H1 (cell line): Measurements from ENCODE around the gene FBN1. TPM values are rescaled to one million over a fixed set of nuclear protein-coding genes. Genes with fewer than 3 reads are reported as not detected.

Experiments used
- CTCF ChIA-PET: fragments of 300-600 bp; sonication (Branson Sonifier 250); formaldehyde crosslinking; loops from one replicate; lab custom pipeline; 2021; ENCODE audit not compliant: partially characterized antibody; lab: Charles Lee
- POLR2A ChIA-PET: fragments of 300-600 bp; sonication (Branson Sonifier 250); formaldehyde crosslinking; loops from one replicate; lab custom pipeline; 2021; ENCODE audit warnings: inconsistent platforms; ENCODE audit not compliant: partially characterized antibody; lab: Charles Lee
- DNase-seq, 2 experiments: peaks; one replicate each; pipeline versions ENCODE4 v3.0.0 to v3.0.0-alpha.2; 2010 to 2022; ENCODE audit warnings: low spot score in 2 of 2, low read depth in 1 of 2, mixed read lengths in 1 of 2
- FAIRE-seq: peaks from 2 replicates; lab custom pipeline; 2011; peaks lifted over from hg19 to GRCh38; lab: Jason Lieb, UNC
- H2AFZ ChIP-seq: 2 replicates; pipeline ENCODE4 v1.8.1; 2012; ENCODE audit warnings: low read length, inconsistent platforms
- H2AK5ac ChIP-seq: 2 replicates; pipeline ENCODE4 v1.6.1; 2013; ENCODE audit warnings: low read depth, low read length
- H2BK120ac ChIP-seq: replicated peaks from 2 replicates; pipeline ENCODE3; 2013; ENCODE audit warnings: low read depth, low read length, inconsistent platforms
- H2BK12ac ChIP-seq: 2 replicates; pipeline ENCODE4 v1.6.1; 2013; ENCODE audit warnings: low read depth, low read length
- H2BK15ac ChIP-seq: 2 replicates; pipeline ENCODE4 v1.6.1; 2013; ENCODE audit warnings: low read length
- H2BK20ac ChIP-seq: 2 replicates; pipeline ENCODE4 v1.6.1; 2013; ENCODE audit warnings: low read length
- H2BK5ac ChIP-seq: 2 replicates; pipeline ENCODE4 v1.6.1; 2013; ENCODE audit warnings: low read depth, low read length
- H3K14ac ChIP-seq: 2 replicates; pipeline ENCODE4 v1.6.1; 2013; ENCODE audit warnings: inconsistent platforms; ENCODE audit not compliant: insufficient read length
- H3K18ac ChIP-seq: 2 replicates; pipeline ENCODE4 v1.6.1; 2013; ENCODE audit warnings: low read length; ENCODE audit errors: extremely low read depth
- H3K23ac ChIP-seq: 2 replicates; pipeline ENCODE4 v1.6.1; 2013; ENCODE audit warnings: inconsistent platforms; ENCODE audit not compliant: insufficient read length
- H3K23me2 ChIP-seq: 2 replicates; pipeline ENCODE4 v1.6.1; 2013; ENCODE audit warnings: low read depth, low read length
- H3K27ac ChIP-seq: 2 replicates; pipeline ENCODE4 v1.6.1; 2011; ENCODE audit warnings: low read depth, low read length, inconsistent platforms
- H3K27me3 ChIP-seq, 4 experiments: replicated peaks in 1 of 4; 1 replicate in 1 of 4; 2 replicates in 3 of 4; pipeline versions ENCODE4 v1.6.1 to v1.8.1; 2011 to 2013; ENCODE audit warnings: low read length in 3 of 4, mild to moderate bottlenecking in 3 of 4, inconsistent platforms in 2 of 4, mixed read lengths in 2 of 4, moderate library complexity in 1 of 4; ENCODE audit not compliant: control insufficient read depth in 3 of 4, insufficient read depth in 3 of 4; ENCODE audit errors: extremely low read depth in 1 of 4
- H3K36me3 ChIP-seq, 4 experiments: 2 replicates each; pipeline versions ENCODE4 v1.6.1 to v1.8.1; 2011 to 2013; ENCODE audit warnings: mild to moderate bottlenecking in 4 of 4, low read length in 3 of 4, moderate library complexity in 2 of 4, control low read depth in 1 of 4, inconsistent platforms in 1 of 4; ENCODE audit not compliant: insufficient read depth in 4 of 4, control insufficient read depth in 2 of 4
- H3K4ac ChIP-seq: replicated peaks from 2 replicates; pipeline ENCODE3; 2013; ENCODE audit warnings: low read length, low read depth, mixed read lengths, inconsistent platforms; ENCODE audit not compliant: insufficient read length
- H3K4me1 ChIP-seq, 4 experiments: replicated peaks in 1 of 4; 1 replicate in 1 of 4; 2 replicates in 3 of 4; pipeline versions ENCODE4 v1.6.1 to v1.8.1; 2011 to 2013; ENCODE audit warnings: low read length in 3 of 4, inconsistent platforms in 2 of 4, mixed read lengths in 1 of 4; ENCODE audit not compliant: insufficient read depth in 4 of 4, control insufficient read depth in 3 of 4
- H3K4me2 ChIP-seq, 2 experiments: 2 replicates each; pipeline versions ENCODE4 v1.6.1 to v1.8.1; 2011 to 2013; ENCODE audit warnings: low read depth in 2 of 2, low read length in 2 of 2, control low read depth in 1 of 2, inconsistent platforms in 1 of 2, mild to moderate bottlenecking in 1 of 2; ENCODE audit not compliant: insufficient read depth in 1 of 2
- H3K4me3 ChIP-seq, 4 experiments: fragments of 200-600, 300-600 bp in 1 of 4; sonication (generic), shearing (Covaris generic), sonication (Bioruptor Twin) in 1 of 4; 2 replicates each; pipeline versions ENCODE4 v1.5.1 to v1.8.1; 2011 to 2016; ENCODE audit warnings: low read length in 4 of 4, low read depth in 3 of 4, control low read depth in 2 of 4, inconsistent platforms in 2 of 4, mild to moderate bottlenecking in 2 of 4, mixed read lengths in 1 of 4, moderate library complexity in 1 of 4; ENCODE audit not compliant: insufficient read depth in 2 of 4; ENCODE audit errors: extremely low read depth in 1 of 4
- H3K56ac ChIP-seq: replicated peaks from 2 replicates; pipeline ENCODE3; 2013; ENCODE audit warnings: low read depth, mild to moderate bottlenecking, mixed read lengths, low read length, inconsistent platforms; ENCODE audit not compliant: insufficient read length
- H3K79me1 ChIP-seq: 2 replicates; pipeline ENCODE4 v1.6.1; 2013; ENCODE audit warnings: low read depth, low read length, control low read depth
- H3K79me2 ChIP-seq, 2 experiments: 2 replicates each; pipeline versions ENCODE4 v1.6.1 to v1.8.1; 2012 to 2013; ENCODE audit warnings: low read length in 2 of 2, mild to moderate bottlenecking in 2 of 2, inconsistent platforms in 1 of 2; ENCODE audit not compliant: insufficient read depth in 2 of 2, control insufficient read depth in 1 of 2
- H3K9ac ChIP-seq, 4 experiments: replicated peaks in 1 of 4; 1 replicate in 1 of 4; 2 replicates in 3 of 4; pipeline versions ENCODE4 v1.6.1 to v1.8.1; 2011 to 2013; ENCODE audit warnings: low read depth in 3 of 4, low read length in 3 of 4, control low read depth in 2 of 4, mild to moderate bottlenecking in 2 of 4, moderate library complexity in 2 of 4, inconsistent platforms in 1 of 4; ENCODE audit errors: extremely low read depth in 1 of 4
- H3K9me3 ChIP-seq, 2 experiments: 2 replicates each; pipeline versions ENCODE4 v1.6.1 to v1.8.1; 2012 to 2013; ENCODE audit warnings: mild to moderate bottlenecking in 2 of 2, moderate library complexity in 2 of 2, control low read depth in 1 of 2, inconsistent platforms in 1 of 2, low read depth in 1 of 2, low read length in 1 of 2, mixed read lengths in 1 of 2; ENCODE audit not compliant: insufficient read depth in 2 of 2
- H4K20me1 ChIP-seq, 2 experiments: replicated peaks in 1 of 2; 2 replicates each; pipeline versions ENCODE3 to v1.8.1; 2011 to 2013; ENCODE audit warnings: inconsistent platforms in 2 of 2, low read length in 2 of 2, mild to moderate bottlenecking in 1 of 2; ENCODE audit not compliant: insufficient read depth in 2 of 2, control insufficient read depth in 1 of 2
- H4K5ac ChIP-seq: 2 replicates; pipeline ENCODE4 v1.6.1; 2013; ENCODE audit warnings: low read length, low read depth, mixed read lengths, inconsistent platforms; ENCODE audit not compliant: insufficient read length
- H4K8ac ChIP-seq: 2 replicates; pipeline ENCODE4 v1.8.0; 2013; ENCODE audit warnings: mild to moderate bottlenecking, moderate library complexity, low read length, inconsistent platforms; ENCODE audit not compliant: insufficient read depth; ENCODE audit errors: extremely low read depth
- H4K91ac ChIP-seq: replicated peaks from 2 replicates; pipeline ENCODE3; 2013; ENCODE audit warnings: low read length, mixed read lengths, inconsistent platforms; ENCODE audit not compliant: insufficient read length
- BCL11A ChIP-seq, 2 experiments: IDR thresholded peaks; one replicate each; pipeline ENCODE4 v1.6.1; 2011; ENCODE audit warnings: low read depth in 2 of 2, low read length in 2 of 2, mild to moderate bottlenecking in 2 of 2
- CTBP2 ChIP-seq: IDR thresholded peaks from 2 replicates; pipeline ENCODE4 v1.7.0; 2011; ENCODE audit warnings: borderline replicate concordance, mild to moderate bottlenecking, moderate library complexity, mixed read lengths, low read length; ENCODE audit not compliant: insufficient read depth, insufficient read length
- FOSL1 ChIP-seq: IDR thresholded peaks from 2 replicates; pipeline ENCODE4 v1.6.1; 2011; ENCODE audit warnings: mild to moderate bottlenecking, low read depth, low read length, moderate library complexity; ENCODE audit not compliant: insufficient read depth
- KDM1A ChIP-seq: fragments of 200-600, 300-600 bp; sonication (generic); IDR thresholded peaks from 2 replicates; pipeline ENCODE4 v1.7.1; 2016; ENCODE audit warnings: mild to moderate bottlenecking, low read length, borderline replicate concordance
- KDM4A ChIP-seq: IDR thresholded peaks from one replicate; pipeline ENCODE4 v1.7.1; 2012; ENCODE audit warnings: low read depth, mild to moderate bottlenecking, moderate library complexity, low read length, inconsistent platforms; ENCODE audit not compliant: severe bottlenecking
- KDM5A ChIP-seq: fragments of 200-600 bp; IDR thresholded peaks from 2 replicates; pipeline ENCODE4 v1.7.1; 2012; ENCODE audit warnings: mild to moderate bottlenecking, low read length, inconsistent platforms, mixed read lengths
- POLR2AphosphoS5 ChIP-seq: IDR thresholded peaks from 2 replicates; pipeline ENCODE4 v1.6.1; 2011; ENCODE audit warnings: low read depth, low read length
- RAD21 ChIP-seq, 2 experiments: IDR thresholded peaks in 1 of 2; conservative IDR thresholded peaks in 1 of 2; 2 replicates each; pipeline ENCODE4 v1.6.1; 2011; ENCODE audit warnings: low read depth in 2 of 2, low read length in 2 of 2, improper control_type of control experiment in 1 of 2, inconsistent platforms in 1 of 2, mild to moderate bottlenecking in 1 of 2, moderate library complexity in 1 of 2
- RBBP5 ChIP-seq: IDR thresholded peaks from 2 replicates; pipeline ENCODE4 v1.7.1; 2012; ENCODE audit warnings: low read depth, mild to moderate bottlenecking, inconsistent platforms, low read length, moderate library complexity, borderline replicate concordance
- TBP ChIP-seq: IDR thresholded peaks from 2 replicates; pipeline ENCODE4 v1.6.1; 2011; ENCODE audit warnings: low read depth, low read length, improper control_type of control experiment
- polyA plus RNA-seq, 7 experiments: library from polyadenylated mRNA; depleted of rRNA in 3 of 7; stranded (reverse) in 5 of 7; unstranded in 2 of 7; fragments of >200 nt in 5 of 7; fragments of 200-250 nt in 2 of 7; gene quantifications; 1 replicate in 5 of 7; 2 replicates in 1 of 7; 4 replicates in 1 of 7; pipeline versions ENCODE4 v1.2.1 to v1.2.3, GENCODE V29; 2011 to 2013; ENCODE audit warnings: missing spikeins in 2 of 7, mixed read lengths in 2 of 7
- total RNA-seq: library from RNA; stranded (reverse); fragmentation: NEBNext Ultra II Directional; extraction: Animal tissue kit (Norgen Biotek cat#: 25700); gene quantifications from 2 replicates; pipeline ENCODE4 v1.2.1, GENCODE V29; 2021
- TF ChIP-seq, protein P1 (sequence below): IDR thresholded peaks from 2 replicates; pipeline ENCODE4 v1.6.1; 2012; ENCODE audit warnings: inconsistent platforms
- TF ChIP-seq, protein P2 (sequence below): IDR thresholded peaks from 2 replicates; pipeline ENCODE4 v1.6.1; 2012; ENCODE audit warnings: low read length, inconsistent platforms

FBN1 gene
- total and polyA plus RNA-seq, 2 of the 8 experiments (the other 6 are each of a cell fraction or from before 2014, with no cell fraction given): 3.0 to 4.0 TPM

DNA sequence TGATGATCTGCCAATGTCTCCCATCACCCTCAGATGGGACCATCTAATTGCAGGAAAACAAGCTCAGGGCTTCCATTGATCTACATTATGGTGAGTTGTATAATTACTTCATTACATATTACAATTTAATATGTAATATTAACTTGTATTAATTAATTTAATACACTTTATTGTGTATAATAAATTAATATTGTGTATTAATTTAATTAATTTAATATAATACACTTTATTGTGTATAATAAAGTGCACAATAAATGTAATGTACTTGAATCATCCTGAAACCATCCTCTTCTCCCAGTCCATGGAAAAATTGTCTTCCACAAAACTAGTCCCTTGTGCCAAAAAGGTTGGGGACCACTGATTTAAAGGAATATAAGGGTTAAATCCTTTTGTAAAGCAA lies 123.4 kb downstream of the FBN1 start:
- Histone ChIP-seq H3K56ac (no peak overlapping the region), H3K18ac (no peak overlapping the region), H2BK120ac (no peak overlapping the region), H4K91ac (no peak overlapping the region), H3K27ac (no peak overlapping the region), H3K9me3 (no peaks in the 10 kb centered on the region), H3K4ac (no peak overlapping the region), H2AK5ac (no peak overlapping the region), H4K8ac (no peak overlapping the region), H2BK15ac (no peak overlapping the region), H3K4me3 (no peak overlapping the region), H3K14ac (no peak overlapping the region), H2AFZ (no peak overlapping the region), H3K79me2 (no peaks in the 10 kb centered on the region), H3K27me3 (no peaks in the 10 kb centered on the region), H3K79me1 (no peaks in the 10 kb centered on the region), H4K5ac (no peak overlapping the region), H3K4me1 (no peaks in the 10 kb centered on the region), H3K9ac (no peak overlapping the region), H4K20me1 (no peaks in the 10 kb centered on the region), H3K36me3 (no peaks in the 10 kb centered on the region), H3K4me2 (no peak overlapping the region), H2BK20ac (no peak overlapping the region), H3K23me2 (no peaks in the 10 kb centered on the region), H2BK5ac (no peak overlapping the region), H2BK12ac (no peak overlapping the region), H3K23ac (no peak overlapping the region)
- DNase-seq (no peak), FAIRE-seq (no peak)
- CTCF ChIA-PET: interaction anchor here (0.6 to 4.4 kb wide), 3 partner anchors 24 to 224 kb away, joined by 3 to 36 read pairs (median 4); no protein-coding TSS in a partner anchor
- POLR2A ChIA-PET: no interaction called here
- TF ChIP-seq, protein P1, sequence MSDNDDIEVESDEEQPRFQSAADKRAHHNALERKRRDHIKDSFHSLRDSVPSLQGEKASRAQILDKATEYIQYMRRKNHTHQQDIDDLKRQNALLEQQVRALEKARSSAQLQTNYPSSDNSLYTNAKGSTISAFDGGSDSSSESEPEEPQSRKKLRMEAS: no peak
- TF ChIP-seq TBP (no peak), BCL11A (IDR thresholded peaks at IDR 0.05; ENCODE audit: low read depth in 2 of 2, low read length in 2 of 2) (no peak), KDM1A (no peak), CTBP2 (no peak), POLR2AphosphoS5 (no peak), KDM5A (no peak), RBBP5 (no peak), RAD21 (IDR thresholded peaks at IDR 0.05 in 1 of 2, conservative IDR thresholded peaks at IDR 0.05 in 1 of 2; ENCODE audit: low read depth in 2 of 2, low read length in 2 of 2) (no peak), FOSL1 (no peak), KDM4A (no peak)
- TF ChIP-seq, protein P2, sequence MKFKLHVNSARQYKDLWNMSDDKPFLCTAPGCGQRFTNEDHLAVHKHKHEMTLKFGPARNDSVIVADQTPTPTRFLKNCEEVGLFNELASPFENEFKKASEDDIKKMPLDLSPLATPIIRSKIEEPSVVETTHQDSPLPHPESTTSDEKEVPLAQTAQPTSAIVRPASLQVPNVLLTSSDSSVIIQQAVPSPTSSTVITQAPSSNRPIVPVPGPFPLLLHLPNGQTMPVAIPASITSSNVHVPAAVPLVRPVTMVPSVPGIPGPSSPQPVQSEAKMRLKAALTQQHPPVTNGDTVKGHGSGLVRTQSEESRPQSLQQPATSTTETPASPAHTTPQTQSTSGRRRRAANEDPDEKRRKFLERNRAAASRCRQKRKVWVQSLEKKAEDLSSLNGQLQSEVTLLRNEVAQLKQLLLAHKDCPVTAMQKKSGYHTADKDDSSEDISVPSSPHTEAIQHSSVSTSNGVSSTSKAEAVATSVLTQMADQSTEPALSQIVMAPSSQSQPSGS: no peak
